HepG2 (cell line): ENCODE data around the gene ATRAID. TPM values are rescaled to one million over a fixed set of nuclear protein-coding genes. Genes with fewer than 3 reads are reported as not detected.
A peak's percentile ranks its signal among the peaks of the same experiment; 100 is the strongest.

ENCODE experiments used
- DR1 ChIP-seq: sonication (generic); formaldehyde crosslinking; IDR thresholded peaks from 2 replicates; pipeline ENCODE4 v1.8.0; 2021; ENCODE audit warnings: mild to moderate bottlenecking, missing genetic modification reagents, inconsistent platforms
- E2F2 ChIP-seq: sonication (generic); formaldehyde crosslinking; IDR thresholded peaks from 2 replicates; pipeline ENCODE4 v1.4.0; 2020; ENCODE audit warnings: missing genetic modification reagents, borderline replicate concordance
- FOXC1 ChIP-seq: sonication (generic); formaldehyde crosslinking; IDR thresholded peaks from 2 replicates; pipeline ENCODE4 v1.8.0; 2022; ENCODE audit warnings: mild to moderate bottlenecking, missing genetic modification reagents, borderline replicate concordance
- KDM1A ChIP-seq: IDR thresholded peaks from 2 replicates; pipeline ENCODE4 v1.6.1; 2016; ENCODE audit warnings: missing compliant biosample characterization
- MATR3 ChIP-seq: sonication (generic); formaldehyde crosslinking; IDR thresholded peaks from 2 replicates; pipeline ENCODE4 v1.4.0; 2020; ENCODE audit warnings: missing genetic modification reagents
- MLXIP ChIP-seq: sonication (generic); formaldehyde crosslinking; IDR thresholded peaks from 2 replicates; pipeline ENCODE4 v1.9.0; 2021; ENCODE audit warnings: missing genetic modification reagents, borderline replicate concordance
- MTF1 ChIP-seq: sonication (generic); formaldehyde crosslinking; IDR thresholded peaks from 2 replicates; pipeline ENCODE4 v1.5.0; 2020; ENCODE audit warnings: missing genetic modification reagents
- PAWR ChIP-seq: sonication (generic); formaldehyde crosslinking; IDR thresholded peaks from 2 replicates; pipeline ENCODE4 v1.4.0; 2020; ENCODE audit warnings: missing genetic modification reagents, mild to moderate bottlenecking, borderline replicate concordance
- PLSCR1 ChIP-seq: sonication (generic); formaldehyde crosslinking; IDR thresholded peaks from 2 replicates; pipeline ENCODE4 v1.5.0; 2020; ENCODE audit warnings: missing genetic modification reagents, mild to moderate bottlenecking, borderline replicate concordance
- PTBP1 ChIP-seq: fragments of 200-400 bp; formaldehyde crosslinking; IDR thresholded peaks from 2 replicates; pipeline ENCODE4 v1.6.1; 2018; ENCODE audit warnings: low read length, low read depth; ENCODE audit not compliant: poor library complexity, severe bottlenecking
- RARA ChIP-seq: IDR thresholded peaks from 2 replicates; pipeline ENCODE4 v1.6.1; 2016; ENCODE audit warnings: missing genetic modification reagents, missing compliant biosample characterization
- RBM22 ChIP-seq: fragments of 200-400 bp; formaldehyde crosslinking; optimal IDR thresholded peaks from 2 replicates; pipeline ENCODE3; 2017; ENCODE audit warnings: mild to moderate bottlenecking, low read length, moderate library complexity
- SNRNP70 ChIP-seq: fragments of 200-400 bp; formaldehyde crosslinking; IDR thresholded peaks from 2 replicates; pipeline ENCODE4 v1.6.1; 2017; ENCODE audit warnings: mild to moderate bottlenecking, low read depth, low read length, moderate library complexity
- STAT5B ChIP-seq: sonication (generic); formaldehyde crosslinking; IDR thresholded peaks from 2 replicates; pipeline ENCODE4 v1.4.0; 2020; ENCODE audit warnings: missing genetic modification reagents
- XBP1 ChIP-seq: sonication (generic); formaldehyde crosslinking; IDR thresholded peaks from 2 replicates; pipeline ENCODE4 v1.5.0; 2020; ENCODE audit warnings: missing genetic modification reagents
- ZC3H4 ChIP-seq: sonication (generic); formaldehyde crosslinking; IDR thresholded peaks from 2 replicates; pipeline ENCODE4 v1.4.0; 2020; ENCODE audit warnings: missing genetic modification reagents, borderline replicate concordance
- ZHX1 ChIP-seq: sonication (generic); formaldehyde crosslinking; IDR thresholded peaks from 2 replicates; pipeline ENCODE4 v1.8.1; 2022; ENCODE audit warnings: low read depth, mild to moderate bottlenecking, missing genetic modification reagents
- ZNF124 ChIP-seq: sonication (generic); formaldehyde crosslinking; IDR thresholded peaks from 2 replicates; pipeline ENCODE4 v1.4.0; 2020; ENCODE audit warnings: missing genetic modification reagents
- ZNF615 ChIP-seq: sonication (generic); formaldehyde crosslinking; IDR thresholded peaks from 2 replicates; pipeline ENCODE4 v1.5.0; 2020; ENCODE audit warnings: mild to moderate bottlenecking, missing genetic modification reagents, borderline replicate concordance
- ZNF644 ChIP-seq: IDR thresholded peaks from 2 replicates; pipeline ENCODE4 v1.6.1; 2016; ENCODE audit warnings: low read depth
- ZNF788 ChIP-seq: sonication (generic); formaldehyde crosslinking; IDR thresholded peaks from 2 replicates; pipeline ENCODE4 v1.5.0; 2020; ENCODE audit warnings: mild to moderate bottlenecking, missing genetic modification reagents, borderline replicate concordance
- polyA plus RNA-seq, 8 experiments: library from polyadenylated mRNA; depleted of rRNA in 3 of 8; stranded (reverse) in 7 of 8; unstranded in 1 of 8; fragments of >200 nt; fragmentation: Illumina TruSeq in 4 of 8; extraction: Trizol in 4 of 8; gene quantifications; 2 replicates each; pipeline versions ENCODE4 v1.2.1 to v1.2.3, GENCODE V29; 2011 to 2016; ENCODE audit warnings: low read depth in 4 of 8, missing spikeins in 1 of 8, mixed read lengths in 1 of 8; ENCODE audit not compliant: insufficient read depth in 1 of 8
- total RNA-seq, 5 experiments: library from RNA; depleted of rRNA; stranded (reverse); fragments of >200 nt; fragmentation: Illumina TruSeq; extraction: Trizol; gene quantifications; 2 replicates each; pipeline ENCODE4 v1.2.3, GENCODE V29; 2016; ENCODE audit warnings: low read depth in 1 of 5

The ATRAID gene
- total and polyA plus RNA-seq, 2 of the 13 experiments (the other 11 are each of a cell fraction or from before 2014, with no cell fraction given), result 207 to 382 TPM

- TF ChIP-seq MATR3 (CRISPR knock-in tag), result no peak
- no peak for TF ChIP-seq SNRNP70
- TF ChIP-seq PTBP1, result peak; percentile 31
- TF ChIP-seq RARA (CRISPR knock-in tag), result no peak; the same call in 1 of the 2 replicates
- no peak for TF ChIP-seq RBM22
- TF ChIP-seq ZC3H4 (CRISPR knock-in tag), result no peak
- TF ChIP-seq PAWR (CRISPR knock-in tag), result no peak
- TF ChIP-seq STAT5B (CRISPR knock-in tag), result no peak
- no peak for TF ChIP-seq MLXIP (CRISPR knock-in tag)
- TF ChIP-seq ZNF644, result 0 out of 2 replicates have a peak, but pooled peaks have one; percentile 19
- no peak for TF ChIP-seq XBP1 (CRISPR knock-in tag)
- TF ChIP-seq E2F2, result no peak
- no peak for TF ChIP-seq ZHX1 (CRISPR knock-in tag)
- TF ChIP-seq ZNF124 (CRISPR knock-in tag), result no peak
- no peak; the same call in 1 of the 2 replicates for TF ChIP-seq ZNF788 (CRISPR knock-in tag)
- TF ChIP-seq DR1, result 0 out of 2 replicates have a peak, but pooled peaks have one; percentile 33
- TF ChIP-seq MTF1 (CRISPR knock-in tag), result no peak
- no peak for TF ChIP-seq KDM1A
- no peak for TF ChIP-seq PLSCR1 (CRISPR knock-in tag)
- TF ChIP-seq ZNF615 (CRISPR knock-in tag), result no peak
- no peak for TF ChIP-seq FOXC1 (CRISPR knock-in tag)
Observed at GRCh38 chr2:27249891-27250651, 38.2 kb downstream of the ATRAID start (continued).
